Measurements from ENCODE around the gene BRAT1. TPM values are rescaled to one million over a fixed set of nuclear protein-coding genes. Genes with fewer than 3 reads are reported as not detected.
A peak's percentile ranks its signal among the peaks of the same experiment; 100 is the strongest.

BRAT1 gene
- total RNA-seq, 1 experiment from 2014 or later = 50.0 TPM

DNA sequence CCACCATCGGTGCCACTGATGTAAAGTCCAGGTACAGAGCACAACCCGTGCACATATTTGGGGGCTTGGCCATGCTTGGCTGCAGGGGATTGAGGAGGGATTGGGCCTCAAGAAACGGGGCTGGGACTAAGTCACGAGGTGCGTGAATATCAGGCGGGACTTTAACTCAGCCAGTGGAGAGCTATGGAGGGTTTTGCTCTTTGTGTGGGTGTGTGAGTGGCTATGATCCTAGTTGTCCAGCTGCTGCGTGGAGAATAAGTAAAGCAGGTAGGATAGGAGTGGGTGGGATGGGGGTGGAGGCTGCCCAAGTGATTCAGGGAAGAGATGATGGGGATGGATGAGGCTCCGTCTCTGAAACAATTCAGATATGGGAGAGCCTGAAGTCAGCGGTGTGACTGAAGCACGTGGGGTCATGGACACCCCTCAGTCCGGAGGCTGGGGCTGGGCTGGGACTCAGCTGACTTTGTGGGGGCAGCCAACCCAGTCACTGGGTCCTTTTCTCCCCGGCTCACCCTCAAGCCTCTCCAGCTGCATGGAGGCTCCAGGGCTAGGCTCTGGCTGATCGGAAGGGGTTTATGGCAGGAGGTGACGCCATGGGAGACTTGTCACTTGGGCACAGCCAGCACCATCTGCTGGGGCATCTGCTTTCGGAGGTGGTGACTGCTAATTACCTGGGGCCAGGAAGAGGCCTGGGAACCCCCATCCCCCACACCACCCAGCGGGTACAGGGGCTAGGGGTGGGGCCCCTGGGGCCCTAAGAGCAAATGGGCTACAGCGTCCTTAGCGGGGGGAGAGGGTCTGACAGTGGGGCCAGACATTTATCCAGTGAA, 37.4 kb downstream of the BRAT1 start:
- Mint-ChIP-seq H3K27me3 (ENCODE audit: low read depth) (peaks cover 24% of the 10 kb centered on the region), H3K36me3 (no peaks in the 10 kb centered on the region), H3K9me3 (no peaks in the 10 kb centered on the region), H3K4me3 (peak overlapping the region; percentile 51), H3K4me1 (peaks cover 40% of the 10 kb centered on the region), H3K27ac (no peak overlapping the region)
- ATAC-seq = no peak
- ChIA-PET POLR2A (no interaction called here), CTCF (interaction anchor here (0.8 to 2.9 kb wide), 10 partner anchors 10 to 170 kb away, joined by 3 to 15 read pairs (median 4); no protein-coding TSS in a partner anchor)
- TF ChIP-seq FOXJ3 (CRISPR knock-in tag; IDR thresholded peaks at IDR 0.05; ENCODE audit: borderline replicate concordance) (no peak), CREB1 (CRISPR knock-in tag; IDR thresholded peaks at IDR 0.05) (no peak), NFE2L1 (CRISPR knock-in tag; IDR thresholded peaks at IDR 0.05) (no peak), SOX15 (CRISPR knock-in tag; IDR thresholded peaks at IDR 0.05) (no peak), JAZF1 (CRISPR knock-in tag; IDR thresholded peaks at IDR 0.05) (no peak), OVOL2 (CRISPR knock-in tag; IDR thresholded peaks at IDR 0.05; ENCODE audit: borderline replicate concordance) (no peak), ZBTB43 (CRISPR knock-in tag; IDR thresholded peaks at IDR 0.05) (no peak), AFF4 (CRISPR knock-in tag; IDR thresholded peaks at IDR 0.05; ENCODE audit: borderline replicate concordance) (no peak), NFATC4 (CRISPR knock-in tag; IDR thresholded peaks at IDR 0.05) (no peak), ZNF317 (CRISPR knock-in tag; IDR thresholded peaks at IDR 0.05; ENCODE audit: borderline replicate concordance, low read depth) (no peak), ETV6 (CRISPR knock-in tag; IDR thresholded peaks at IDR 0.05) (no peak), FOXP1 (CRISPR knock-in tag; IDR thresholded peaks at IDR 0.05; ENCODE audit: borderline replicate concordance) (no peak), AR (CRISPR knock-in tag; IDR thresholded peaks at IDR 0.05) (no peak), SMAD4 (CRISPR knock-in tag; IDR thresholded peaks at IDR 0.05) (no peak), MXD4 (CRISPR knock-in tag; IDR thresholded peaks at IDR 0.05; ENCODE audit: borderline replicate concordance) (no peak), GTF2I (CRISPR knock-in tag; conservative IDR thresholded peaks at IDR 0.05) (no peak)
- TF ChIP-seq, protein P1, sequence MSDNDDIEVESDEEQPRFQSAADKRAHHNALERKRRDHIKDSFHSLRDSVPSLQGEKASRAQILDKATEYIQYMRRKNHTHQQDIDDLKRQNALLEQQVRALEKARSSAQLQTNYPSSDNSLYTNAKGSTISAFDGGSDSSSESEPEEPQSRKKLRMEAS (CRISPR knock-in tag; IDR thresholded peaks at IDR 0.05) = no peak
- TF ChIP-seq, protein P2, sequence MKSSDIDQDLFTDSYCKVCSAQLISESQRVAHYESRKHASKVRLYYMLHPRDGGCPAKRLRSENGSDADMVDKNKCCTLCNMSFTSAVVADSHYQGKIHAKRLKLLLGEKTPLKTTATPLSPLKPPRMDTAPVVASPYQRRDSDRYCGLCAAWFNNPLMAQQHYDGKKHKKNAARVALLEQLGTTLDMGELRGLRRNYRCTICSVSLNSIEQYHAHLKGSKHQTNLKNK (CRISPR knock-in tag; IDR thresholded peaks at IDR 0.05) = no peak
- no peak for DNase-seq (ENCODE audit: low spot score)

Measured in WTC11 (cell line).